Upper lobe of left lung (tissue), 4 donors: ENCODE measurements around the gene AKT2.

Source experiments
- CTCF ChIP-seq, 6 experiments: fragments of 450-650 bp in 4 of 6; fragments of 200-600 bp in 2 of 6; sonication (generic) in 2 of 6; IDR thresholded peaks; one replicate each; pipeline ENCODE4 v1.5.1; 2016 to 2019; ENCODE audit warnings: antibody characterized with exemption in 6 of 6
- POLR2A ChIP-seq, 4 donors: fragments of 450-650 bp; IDR thresholded peaks; one replicate each; pipeline ENCODE4 v1.5.1; 2016 to 2017; ENCODE audit warnings: antibody characterized with exemption in 4 of 4, mild to moderate bottlenecking in 2 of 4

DNA sequence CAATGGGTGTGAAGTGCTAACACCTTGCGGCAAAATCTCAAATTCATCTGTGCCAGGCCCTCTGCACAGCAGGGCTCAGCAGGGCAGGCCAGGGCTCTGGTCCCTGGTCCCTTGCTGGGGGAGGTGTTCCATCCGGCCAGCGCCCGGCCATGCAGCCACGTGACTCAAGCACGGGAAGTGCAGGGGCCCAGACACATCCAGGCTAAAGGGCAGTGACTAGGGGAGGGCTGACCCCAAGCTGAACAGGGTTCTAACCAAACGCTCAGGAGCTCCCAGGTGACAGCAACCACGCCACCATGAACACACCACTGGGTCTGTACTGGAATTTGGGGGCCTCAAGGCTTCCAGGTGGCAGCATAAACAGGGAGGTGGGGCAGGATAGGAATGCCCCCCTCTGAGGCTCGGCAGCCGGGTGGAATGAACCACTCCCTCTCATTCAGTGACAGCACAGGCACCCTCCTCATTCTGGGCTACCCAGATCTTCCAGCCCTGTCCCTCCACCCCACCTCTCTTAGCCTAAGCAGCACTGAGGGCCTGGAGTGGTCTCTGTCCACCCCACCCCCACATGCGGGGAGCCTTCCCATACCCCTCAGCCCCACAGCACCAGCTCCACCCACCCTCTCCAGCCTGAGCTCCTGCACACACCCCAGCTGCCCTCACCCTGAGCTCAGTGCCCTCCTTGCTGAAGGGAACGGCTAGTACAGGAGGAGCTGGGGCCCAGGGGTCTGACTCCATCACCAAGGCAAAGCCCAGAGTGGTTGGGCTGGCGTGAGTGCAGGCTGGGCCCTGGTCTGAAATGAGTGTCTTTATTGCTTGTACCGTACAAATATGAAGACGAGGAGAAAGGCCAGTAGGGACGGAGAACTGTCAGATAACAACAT is 53.4 kb downstream of the AKT2 start:
- TF ChIP-seq CTCF (IDR thresholded peaks at IDR 0.05) = no peak
- TF ChIP-seq POLR2A (IDR thresholded peaks at IDR 0.05) = no peak
